B cell (primary cell): ENCODE measurements around the gene VNN1. TPM values are rescaled to one million over a fixed set of nuclear protein-coding genes. Genes with fewer than 3 reads are reported as not detected.

ENCODE experiments used
- ATAC-seq: fragments of 200-7000 bp; cut with Tn5 transposase; one replicate; pipeline ENCODE4 v1.10.0; 2021; ENCODE audit warnings: low read depth, mild to moderate bottlenecking, moderate number of reproducible peaks, moderate library complexity
- CTCF ChIA-PET: fragments of 350-600 bp; sonication (Branson Sonifier 250); formaldehyde crosslinking; loops from one replicate; lab custom pipeline; 2021; ENCODE audit warnings: antibody characterized with exemption, inconsistent platforms; lab: Charles Lee
- POLR2A ChIA-PET: fragments of 350-600 bp; sonication (Branson Sonifier 250); formaldehyde crosslinking; loops from one replicate; lab custom pipeline; 2021; ENCODE audit warnings: antibody characterized with exemption; lab: Charles Lee
- DNase-seq: peaks from one replicate; pipeline ENCODE4 v3.0.0; 2013
- H2AFZ ChIP-seq: 2 replicates; pipeline ENCODE4 v1.6.1; 2012; ENCODE audit warnings: mild to moderate bottlenecking, low read depth, low read length; ENCODE audit not compliant: insufficient read depth, poor library complexity, severe bottlenecking
- H3K27ac ChIP-seq, 2 donors: 1 replicate in 1 of 2; 2 replicates in 1 of 2; pipeline ENCODE4 v1.5.1; 2012 to 2013; ENCODE audit warnings: low read length in 2 of 2, mild to moderate bottlenecking in 2 of 2, moderate library complexity in 1 of 2
- H3K27me3 ChIP-seq, 4 experiments: fragments of 200-600 bp in 1 of 4; sonication (generic) in 1 of 4; replicated peaks in 1 of 4; 1 replicate in 2 of 4; 2 replicates in 2 of 4; pipeline versions ENCODE4 v1.6.1 to v1.7.0; 2013 to 2016; ENCODE audit warnings: low read length in 3 of 4, mild to moderate bottlenecking in 2 of 4, mixed read lengths in 1 of 4, moderate library complexity in 1 of 4; ENCODE audit not compliant: insufficient read depth in 4 of 4, control insufficient read depth in 3 of 4; ENCODE audit errors: control extremely low read depth in 1 of 4
- H3K36me3 ChIP-seq, 2 experiments: replicated peaks in 1 of 2; 1 replicate in 1 of 2; 2 replicates in 1 of 2; pipeline versions ENCODE4 v1.6.1 to v1.7.1; 2013; ENCODE audit warnings: low read length in 1 of 2; ENCODE audit not compliant: insufficient read depth in 2 of 2, control insufficient read depth in 1 of 2; ENCODE audit errors: control extremely low read depth in 1 of 2, extremely low read depth in 1 of 2
- H3K4me1 ChIP-seq, 2 donors: fragments of 200-600 bp in 1 of 2; sonication (generic) in 1 of 2; 1 replicate in 1 of 2; 2 replicates in 1 of 2; pipeline versions ENCODE4 v1.5.1 to v1.6.1; 2013 to 2017; ENCODE audit warnings: low read length in 2 of 2; ENCODE audit not compliant: control insufficient read depth in 2 of 2, insufficient read depth in 2 of 2
- H3K4me2 ChIP-seq: replicated peaks from 2 replicates; pipeline ENCODE3; 2012; ENCODE audit warnings: mild to moderate bottlenecking, low read depth, low read length; ENCODE audit not compliant: poor library complexity, severe bottlenecking
- H3K4me3 ChIP-seq, 5 experiments: fragments of 200-600 bp in 1 of 5; sonication (generic) in 1 of 5; 1 replicate in 3 of 5; 2 replicates in 2 of 5; pipeline versions ENCODE4 v1.5.1 to v1.7.0; 2011 to 2016; ENCODE audit warnings: low read length in 4 of 5, mild to moderate bottlenecking in 4 of 5, low read depth in 2 of 5, control low read depth in 1 of 5, moderate library complexity in 1 of 5; ENCODE audit not compliant: insufficient read depth in 1 of 5; ENCODE audit errors: control extremely low read depth in 1 of 5, extremely low read depth in 1 of 5
- H3K79me2 ChIP-seq: fragments of 200-600 bp; sonication (generic); one replicate; pipeline ENCODE4 v1.6.0; 2016; ENCODE audit warnings: low read length; ENCODE audit not compliant: control insufficient read depth, insufficient read depth
- H3K9ac ChIP-seq: fragments of 200-600 bp; sonication (generic); 2 replicates; pipeline ENCODE4 v1.6.1; 2017; ENCODE audit warnings: mild to moderate bottlenecking, low read length, moderate library complexity
- H3K9me3 ChIP-seq, 3 donors: one replicate each; pipeline versions ENCODE4 v1.6.1 to v1.7.1; 2013; ENCODE audit warnings: low read length in 2 of 3; ENCODE audit not compliant: control insufficient read depth in 2 of 3, insufficient read depth in 1 of 3; ENCODE audit errors: control extremely low read depth in 1 of 3
- H4K20me1 ChIP-seq: 2 replicates; pipeline ENCODE4 v1.6.0; 2012; ENCODE audit warnings: mild to moderate bottlenecking, low read length; ENCODE audit not compliant: insufficient read depth, control insufficient read depth, poor library complexity, severe bottlenecking
- H3K27ac Mint-ChIP-seq: one replicate; pipeline ENCODE4 v1.8.0; 2021; ENCODE audit warnings: mixed read lengths
- H3K27me3 Mint-ChIP-seq: one replicate; pipeline ENCODE4 v1.8.0; 2021; ENCODE audit warnings: mixed read lengths
- H3K4me1 Mint-ChIP-seq: one replicate; pipeline ENCODE4 v1.8.0; 2021; ENCODE audit warnings: mixed read lengths
- H3K4me3 Mint-ChIP-seq: one replicate; pipeline ENCODE4 v1.8.0; 2021; ENCODE audit warnings: mixed read lengths
- H3K9me3 Mint-ChIP-seq: one replicate; pipeline ENCODE4 v1.8.0; 2022; ENCODE audit warnings: mixed read lengths; ENCODE audit not compliant: insufficient read depth
- EZH2 ChIP-seq: IDR thresholded peaks from 2 replicates; pipeline ENCODE4 v1.6.1; 2012; ENCODE audit warnings: borderline replicate concordance, low read depth, mild to moderate bottlenecking, moderate library complexity, low read length; ENCODE audit not compliant: insufficient read depth, poor library complexity, severe bottlenecking
- WGBS: methylation state at CpG from one replicate; pipeline ENCODE4 v1.1.5; 2013; ENCODE audit warnings: missing lambda C conversion rate; ENCODE audit not compliant: insufficient coverage; 5-methylcytosine and 5-hydroxymethylcytosine counted together
- intact Hi-C: fragments of 100-400 bp; cut with micrococcal nuclease; formaldehyde crosslinking; loops from one replicate; pipeline ENCODE4 v1.10.0; 2022
- polyA plus RNA-seq: library from polyadenylated mRNA; depleted of rRNA; stranded (reverse); fragments of >200 nt; gene quantifications from 2 replicates; pipeline ENCODE4 v1.2.3, GENCODE V29; 2012
- total RNA-seq, 2 donors: library from RNA; stranded (reverse); fragments of 120-200 nt in 1 of 2; gene quantifications; 1 replicate in 1 of 2; 2 replicates in 1 of 2; pipeline versions ENCODE4 v1.2.3 to v1.2.4, GENCODE V29; 2013 to 2022
- TF ChIP-seq, protein P1 (sequence below): fragments of 200-600 bp; IDR thresholded peaks from one replicate; pipeline ENCODE4 v1.8.0; 2022; ENCODE audit warnings: antibody characterized with exemption, mild to moderate bottlenecking

Gene VNN1
- total and polyA plus RNA-seq, 2 donors (not counting 1 experiment from before 2014, with no cell fraction given), result 0.04 TPM; not detected in 1

DNA sequence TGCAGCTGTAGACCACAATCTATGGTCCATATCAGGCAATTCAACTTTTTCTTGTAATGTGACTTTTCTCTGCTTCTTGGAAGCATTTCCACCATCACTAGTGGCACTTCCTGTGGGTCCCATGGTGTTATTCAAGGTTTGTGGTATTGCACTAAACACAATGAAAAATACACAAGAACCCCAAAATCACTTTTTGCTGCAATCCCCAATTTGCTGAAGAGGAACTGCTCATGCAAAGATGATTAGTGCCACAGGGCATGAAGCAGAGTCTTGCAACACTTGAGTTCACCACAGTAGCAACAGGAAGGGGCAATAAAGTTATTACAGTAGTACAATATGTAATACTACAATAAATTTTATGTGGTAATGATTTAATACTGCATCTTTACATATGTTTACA lies 38.1 kb downstream of the VNN1 start:
- Histone ChIP-seq H4K20me1 (no peaks in the 10 kb centered on the region), H3K9me3 (no peaks in the 10 kb centered on the region), H3K27me3 (peaks cover 0 to 2% (median 0%) of the 10 kb centered on the region in 4 experiments), H3K4me2 (no peak overlapping the region), H3K4me3 (no peak overlapping the region), H3K36me3 (no peaks in the 10 kb centered on the region), H3K4me1 (no peaks in the 10 kb centered on the region), H3K79me2 (no peaks in the 10 kb centered on the region), H2AFZ (no peak overlapping the region), H3K27ac (no peak overlapping the region), H3K9ac (no peak overlapping the region)
- no peak for DNase-seq
- Mint-ChIP-seq H3K9me3 (no peaks in the 10 kb centered on the region), H3K4me1 (peaks cover 5% of the 10 kb centered on the region), H3K4me3 (no peak overlapping the region), H3K27ac (no peak overlapping the region), H3K27me3 (peaks cover 3% of the 10 kb centered on the region)
- ChIA-PET CTCF (interaction anchor here (0.7 kb wide), 1 partner anchor 73 kb away, joined by 3 read pairs; no protein-coding TSS in a partner anchor), POLR2A (no interaction called here)
- intact Hi-C loops, result no loop called here
- no peak for ATAC-seq
- TF ChIP-seq, protein P1, sequence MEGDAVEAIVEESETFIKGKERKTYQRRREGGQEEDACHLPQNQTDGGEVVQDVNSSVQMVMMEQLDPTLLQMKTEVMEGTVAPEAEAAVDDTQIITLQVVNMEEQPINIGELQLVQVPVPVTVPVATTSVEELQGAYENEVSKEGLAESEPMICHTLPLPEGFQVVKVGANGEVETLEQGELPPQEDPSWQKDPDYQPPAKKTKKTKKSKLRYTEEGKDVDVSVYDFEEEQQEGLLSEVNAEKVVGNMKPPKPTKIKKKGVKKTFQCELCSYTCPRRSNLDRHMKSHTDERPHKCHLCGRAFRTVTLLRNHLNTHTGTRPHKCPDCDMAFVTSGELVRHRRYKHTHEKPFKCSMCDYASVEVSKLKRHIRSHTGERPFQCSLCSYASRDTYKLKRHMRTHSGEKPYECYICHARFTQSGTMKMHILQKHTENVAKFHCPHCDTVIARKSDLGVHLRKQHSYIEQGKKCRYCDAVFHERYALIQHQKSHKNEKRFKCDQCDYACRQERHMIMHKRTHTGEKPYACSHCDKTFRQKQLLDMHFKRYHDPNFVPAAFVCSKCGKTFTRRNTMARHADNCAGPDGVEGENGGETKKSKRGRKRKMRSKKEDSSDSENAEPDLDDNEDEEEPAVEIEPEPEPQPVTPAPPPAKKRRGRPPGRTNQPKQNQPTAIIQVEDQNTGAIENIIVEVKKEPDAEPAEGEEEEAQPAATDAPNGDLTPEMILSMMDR, result no peak
- no peak for TF ChIP-seq EZH2

GRCh38 chr6:132675002-132675401 lies 38.9 kb downstream of the VNN1 start:
- Mint-ChIP-seq H3K27me3 (peaks cover 3% of the 10 kb centered on the region), H3K4me3 (no peak overlapping the region), H3K9me3 (no peaks in the 10 kb centered on the region), H3K4me1 (peaks cover 6% of the 10 kb centered on the region), H3K27ac (no peak overlapping the region)
- Histone ChIP-seq H3K27me3 (peaks cover 0 to 2% (median 0%) of the 10 kb centered on the region in 4 experiments), H2AFZ (no peak overlapping the region), H3K4me1 (peaks cover under 1 to 1% of the 10 kb centered on the region in 2 donors), H3K79me2 (no peaks in the 10 kb centered on the region), H4K20me1 (no peaks in the 10 kb centered on the region), H3K4me2 (no peak overlapping the region), H3K36me3 (no peaks in the 10 kb centered on the region), H3K4me3 (no peak overlapping the region), H3K9me3 (no peaks in the 10 kb centered on the region), H3K9ac (no peak overlapping the region), H3K27ac (no peak overlapping the region)
- POLR2A ChIA-PET, result no interaction called here
- DNase-seq, result no peak
- CTCF ChIA-PET, result interaction anchor here (0.8 kb wide), 1 partner anchor 93 kb away, joined by 3 read pairs; no protein-coding TSS in a partner anchor
- TF ChIP-seq, protein P1, result no peak
- TF ChIP-seq EZH2, result no peak
- intact Hi-C loops, result no loop called here
- whole genome bisulfite sequencing, result 91% methylated on average over 1 of the region's 3 CpGs
- no peak for ATAC-seq
